HK-2 (cell line): Measurements from ENCODE around the gene BDNF.

Experiments used
- DNase-seq: peaks from one replicate; pipeline ENCODE4 v3.0.0-alpha.2; 2018; ENCODE audit not compliant: unreplicated experiment

BDNF gene

GRCh38 chr11:27705873-27706820 is 5.9 kb upstream of the BDNF start:
- peak; percentile 20 for DNase-seq

GRCh38 chr11:27703481-27703880 is 3.2 kb upstream of the BDNF start:
- DNase-seq, result no peak

GRCh38 chr11:27702811-27703210 is 2.6 kb upstream of the BDNF start:
- DNase-seq, result no peak

GRCh38 chr11:27701355-27702105 is 1.3 kb upstream of the BDNF start:
- peak; percentile 51 for DNase-seq

- DNase-seq, result no peak
Observed at GRCh38 chr11:27699926-27700350, 317 bp downstream of the BDNF start.

- DNase-seq, result peak; percentile 32
Observed at GRCh38 chr11:27699242-27699925, 871 bp downstream of the BDNF start.

GRCh38 chr11:27698872-27699241 is 1.4 kb downstream of the BDNF start:
- DNase-seq, result peak; percentile 91

GRCh38 chr11:27697679-27698275 is 2.5 kb downstream of the BDNF start:
- DNase-seq, result no peak

GRCh38 chr11:27696961-27697360 is 3.3 kb downstream of the BDNF start:
- no peak for DNase-seq

GRCh38 chr11:27696115-27696514 is 4.1 kb downstream of the BDNF start:
- DNase-seq, result no peak

- DNase-seq, result no peak
Observed at GRCh38 chr11:27694992-27695391, 5.3 kb downstream of the BDNF start.

- no peak for DNase-seq
Observed at GRCh38 chr11:27693398-27693797, 6.9 kb downstream of the BDNF start.

GRCh38 chr11:27692781-27693180 is 7.5 kb downstream of the BDNF start:
- DNase-seq, result no peak

- DNase-seq, result no peak
Observed at GRCh38 chr11:27688076-27688475, 12.2 kb downstream of the BDNF start.

GRCh38 chr11:27681664-27682063 is 18.6 kb downstream of the BDNF start:
- DNase-seq, result no peak

GRCh38 chr11:27679136-27680015 is 20.9 kb downstream of the BDNF start:
- no peak for DNase-seq

- DNase-seq, result no peak
Observed at GRCh38 chr11:27678242-27678641, 22.0 kb downstream of the BDNF start.

GRCh38 chr11:27677108-27677507 is 23.1 kb downstream of the BDNF start:
- no peak for DNase-seq

- DNase-seq, result no peak
Observed at GRCh38 chr11:27673979-27674663, 26.1 kb downstream of the BDNF start.

- DNase-seq, result no peak
Observed at GRCh38 chr11:27672836-27673464, 27.3 kb downstream of the BDNF start.
